Stimulated activated CD4-positive, alpha-beta T cell treated with anti-CD3 and anti-CD28 coated beads, TNF-alpha, amount 100 ng/mL, for 1 hour (primary cell): ENCODE data around the gene PRKG1.
"Not testable (repeated sequence)": the region's sequence is repeated elsewhere in the genome, so short reads cannot be mapped to it uniquely, and the experiment has no call there.

Experiments used
- DNase-seq, 3 donors: peaks; one replicate each; pipeline ENCODE4 v3.0.0-alpha.2; 2020; ENCODE audit warnings: low read depth in 3 of 3, low spot score in 1 of 3

The PRKG1 gene

DNA sequence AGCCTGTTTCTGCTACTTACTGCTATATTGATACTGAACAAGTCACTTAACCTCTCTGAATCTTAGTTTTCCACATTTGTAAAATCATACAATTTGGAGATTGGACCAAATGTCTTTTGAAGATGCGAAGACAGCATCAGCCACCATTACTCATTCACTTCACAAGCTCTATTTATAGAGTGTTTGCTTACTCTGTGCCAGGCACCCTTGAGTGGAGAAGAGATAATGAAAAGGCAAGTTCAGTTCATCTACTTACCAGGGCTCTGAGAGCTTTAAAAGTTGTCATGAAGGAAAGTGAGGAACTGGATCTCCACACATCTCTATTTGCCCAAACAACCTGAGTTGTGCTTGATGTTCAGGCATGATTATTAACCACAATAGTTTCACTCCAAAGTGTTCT is 347.6 kb downstream of the PRKG1 start:
- DNase-seq: no peak

DNA sequence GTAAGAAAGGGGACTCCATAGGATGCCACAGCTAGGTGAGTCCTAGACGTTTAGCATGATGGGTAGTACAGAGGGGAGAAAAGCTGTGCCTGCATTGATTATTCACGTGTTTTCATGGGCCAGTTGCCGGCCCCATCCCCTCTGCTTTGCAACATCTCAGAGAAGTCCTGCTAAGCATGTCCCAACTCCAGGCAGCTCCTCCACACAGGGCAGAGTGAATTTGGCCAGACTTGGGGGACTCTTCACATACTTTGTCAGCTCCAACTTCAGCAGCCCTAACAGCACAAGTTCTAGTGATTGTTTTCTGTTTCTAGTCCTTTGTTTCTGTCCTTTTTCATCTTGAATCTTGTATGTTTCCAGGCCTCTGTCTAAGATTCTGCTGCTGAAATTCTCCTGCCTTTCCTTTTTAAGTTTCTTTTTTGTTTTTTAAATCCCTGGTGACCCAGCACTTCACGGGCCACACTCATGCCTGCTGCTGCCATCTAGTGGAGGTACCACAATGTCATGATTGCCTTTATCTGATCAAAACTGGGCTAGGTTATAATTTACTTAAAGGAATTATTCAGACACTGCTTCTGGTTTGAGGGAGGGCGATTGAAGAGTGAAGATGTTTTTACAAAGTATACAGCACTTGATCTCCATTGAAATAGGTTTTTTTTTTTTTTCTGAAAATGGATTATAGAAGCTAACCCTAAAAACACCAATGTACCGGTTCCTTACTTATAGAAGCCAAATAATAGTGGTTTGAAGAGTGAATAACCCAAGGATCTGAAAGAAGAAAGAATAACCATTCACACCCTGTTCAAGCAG is 348.2 kb downstream of the PRKG1 start:
- DNase-seq: no peak

DNA sequence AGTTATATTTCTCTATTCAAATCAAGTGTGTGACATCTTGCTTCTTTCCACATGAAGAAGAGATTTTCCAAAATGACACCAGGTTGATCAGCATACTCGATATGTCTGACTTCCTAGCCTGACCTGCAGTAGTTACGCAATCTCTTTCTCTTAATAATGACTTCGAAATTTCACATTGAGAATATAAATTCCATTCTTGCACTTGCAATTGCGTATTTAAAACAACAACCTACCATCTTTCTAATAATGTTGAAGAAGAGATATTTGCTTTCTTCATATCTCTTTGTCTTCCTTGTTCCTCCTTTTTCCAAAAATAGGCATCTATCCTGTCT is 348.8 kb downstream of the PRKG1 start:
- DNase-seq: no peak

DNA sequence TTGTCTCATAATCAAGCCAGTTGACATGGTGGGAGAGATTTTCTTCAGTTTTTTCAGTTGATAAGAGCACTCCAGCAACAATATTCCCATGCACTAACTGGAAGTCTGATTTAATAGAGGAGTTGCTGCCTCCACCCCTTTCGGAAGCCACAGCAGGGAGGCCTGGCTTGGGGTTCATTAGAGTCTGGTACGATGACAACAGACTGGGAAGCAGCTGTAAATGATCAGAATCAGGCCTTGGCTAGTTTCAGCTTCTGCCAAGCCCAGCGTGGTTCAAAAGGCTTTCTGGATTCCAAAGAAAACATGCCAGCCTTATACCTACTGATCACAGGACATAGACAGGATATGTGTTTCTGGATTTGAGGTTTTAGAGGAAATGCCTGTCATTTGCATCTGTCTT is 351.1 kb downstream of the PRKG1 start:
- no peak for DNase-seq

DNA sequence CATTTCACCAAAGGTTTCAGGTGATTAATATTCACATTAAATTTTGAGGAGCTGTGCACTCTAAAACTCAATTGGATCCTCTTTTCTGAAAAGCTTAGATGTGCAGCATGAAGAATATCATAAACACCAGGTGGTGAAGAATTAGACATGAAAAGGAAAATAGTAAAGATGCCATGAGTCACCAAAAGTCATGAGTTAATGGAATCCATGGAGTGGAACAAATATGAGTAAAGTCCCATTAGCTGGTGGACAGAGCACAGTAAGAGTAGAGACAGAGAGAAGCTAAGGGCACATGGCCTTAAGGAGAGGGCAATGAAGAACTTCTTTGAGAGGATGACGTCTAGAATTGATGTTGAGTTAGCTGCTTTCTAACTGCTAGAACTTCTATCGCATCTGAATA is 353.5 kb downstream of the PRKG1 start:
- no peak for DNase-seq

DNA sequence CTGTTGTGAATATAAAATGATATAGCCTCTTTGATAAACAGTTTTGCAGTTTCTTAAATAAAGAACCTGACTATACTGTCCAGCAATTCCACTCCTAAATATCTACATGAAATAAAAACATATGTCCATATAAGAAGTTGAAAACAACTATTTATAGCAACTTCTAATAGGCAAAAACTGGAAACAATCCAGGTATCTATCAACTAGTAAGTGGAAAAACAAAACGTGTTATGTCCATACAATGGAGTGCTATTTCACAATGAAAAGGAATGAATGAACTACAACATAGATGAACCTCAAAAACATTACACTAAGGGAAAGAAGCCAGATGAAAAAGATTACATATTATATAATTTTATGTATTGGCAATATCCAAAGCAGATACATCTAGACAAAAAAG is 356.2 kb downstream of the PRKG1 start:
- DNase-seq: no peak

DNA sequence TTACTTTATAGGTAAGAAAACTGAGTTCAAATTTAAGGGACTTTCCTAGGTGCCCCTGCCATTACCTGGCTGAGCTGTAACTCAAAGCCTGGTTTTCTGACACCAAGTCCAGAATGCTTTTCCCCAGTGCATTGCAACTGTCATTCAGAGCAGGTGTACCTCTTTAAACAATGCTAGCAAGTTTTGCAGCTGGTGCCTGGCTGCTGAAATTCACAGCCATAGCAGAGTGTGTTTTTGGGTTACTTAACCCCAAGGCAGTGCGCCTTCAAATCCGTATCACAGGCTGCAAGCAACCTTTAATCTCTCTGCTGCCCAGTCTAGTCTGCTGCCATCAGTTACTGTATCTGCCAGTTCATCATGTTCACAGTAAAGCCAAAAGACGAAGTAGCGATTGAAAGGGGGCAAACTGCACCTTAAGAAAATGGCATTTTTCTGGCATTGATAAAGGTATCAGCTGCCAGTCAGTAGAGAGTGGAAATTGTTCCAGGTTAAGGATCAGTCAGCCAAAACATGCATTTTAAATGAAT is 359.7 kb downstream of the PRKG1 start:
- DNase-seq: no peak

DNA sequence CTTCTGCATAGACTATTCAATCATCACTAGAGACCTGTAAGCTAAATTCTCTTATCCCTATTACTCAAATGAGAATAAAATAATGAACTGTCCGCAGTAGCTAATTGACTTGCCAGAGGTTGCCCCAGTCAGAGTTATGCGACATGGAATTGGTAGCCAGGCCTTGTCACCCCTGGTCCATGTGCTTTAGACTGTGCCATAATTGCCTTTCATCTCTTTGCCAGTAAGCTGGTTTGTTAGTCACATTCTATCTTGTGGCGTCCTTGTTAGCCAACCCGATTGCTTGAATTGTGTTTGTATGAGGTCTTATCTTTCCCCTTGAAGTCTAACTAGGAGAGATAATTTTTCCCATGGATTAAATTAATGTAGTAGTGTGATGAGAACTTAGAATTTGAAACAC is 362.5 kb downstream of the PRKG1 start:
- no peak for DNase-seq

DNA sequence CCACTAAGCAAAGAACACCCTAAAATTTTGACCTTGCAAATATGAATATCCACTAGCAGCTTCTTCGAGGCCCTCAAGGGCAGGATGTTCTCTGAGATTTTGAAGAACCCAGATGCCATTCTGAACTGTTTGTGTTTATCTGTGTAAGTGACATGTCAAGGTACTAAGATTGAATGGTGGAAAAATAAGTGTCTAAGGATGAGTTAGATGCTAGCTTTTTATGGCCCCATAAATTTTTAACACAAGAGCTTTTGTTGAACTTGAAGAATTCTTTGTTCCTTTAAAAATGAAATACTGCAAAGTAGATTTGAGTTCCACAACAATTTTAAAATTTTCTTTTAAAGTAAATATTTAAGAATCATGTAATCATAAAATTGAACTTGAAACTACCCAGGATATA is 365.4 kb downstream of the PRKG1 start:
- no peak for DNase-seq

DNA sequence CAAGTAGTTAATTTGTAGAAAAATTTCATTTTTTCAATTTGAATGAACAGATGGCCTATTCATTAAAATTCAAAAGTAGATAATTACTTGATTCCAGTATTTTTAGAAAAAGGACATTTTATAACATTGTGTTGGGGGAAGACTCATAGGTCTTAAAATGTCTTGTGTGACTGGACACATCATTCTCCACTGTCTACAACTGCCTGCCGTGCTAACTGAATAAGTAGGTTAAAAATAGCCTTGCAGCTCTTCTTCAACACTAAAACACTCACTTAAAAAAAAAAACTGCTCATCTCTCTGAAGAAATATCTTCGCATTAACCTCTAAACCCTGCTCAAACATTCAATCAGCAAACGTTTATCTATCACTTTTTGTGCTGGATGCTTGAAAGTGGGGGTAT is 371.3 kb downstream of the PRKG1 start:
- DNase-seq: no peak

DNA sequence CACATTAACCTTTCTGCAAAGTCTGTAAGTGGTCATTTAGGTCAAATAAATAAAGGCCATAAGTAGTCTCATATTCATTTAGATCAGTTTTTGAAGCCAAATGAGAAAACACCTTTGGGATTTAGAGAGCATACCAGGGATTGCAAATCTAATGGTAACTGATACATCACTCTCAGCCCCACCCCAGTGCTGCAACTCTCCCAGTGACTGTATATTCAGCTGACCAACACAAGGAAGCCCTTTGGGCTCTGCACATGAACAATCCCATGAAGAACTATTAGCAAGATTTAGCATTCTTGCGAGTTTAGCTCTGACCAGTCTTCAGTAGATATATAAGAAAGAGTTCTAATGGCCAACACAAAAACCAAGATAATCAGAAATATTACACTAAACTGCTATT is 372.8 kb downstream of the PRKG1 start:
- no peak for DNase-seq

DNA sequence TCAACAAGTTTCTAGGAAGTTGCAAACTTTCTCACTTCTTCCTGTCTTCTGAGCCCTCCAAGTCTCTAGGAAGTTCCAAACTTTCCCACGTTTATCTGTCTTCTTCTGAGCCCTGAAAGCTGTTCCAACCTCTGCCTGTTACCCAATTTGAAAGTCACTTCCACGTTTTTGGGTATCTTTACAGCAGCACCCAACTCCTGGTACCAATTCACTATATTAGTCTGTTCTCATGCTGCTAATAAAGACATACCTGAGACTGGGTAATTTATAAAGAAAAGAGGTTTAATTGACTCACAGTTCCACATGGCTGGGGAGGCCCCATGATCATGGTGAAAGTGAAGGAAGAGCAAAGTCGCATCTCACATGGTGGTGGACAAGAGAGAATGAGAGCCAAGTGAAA is 381.5 kb downstream of the PRKG1 start:
- DNase-seq: not testable (repeated sequence)

DNA sequence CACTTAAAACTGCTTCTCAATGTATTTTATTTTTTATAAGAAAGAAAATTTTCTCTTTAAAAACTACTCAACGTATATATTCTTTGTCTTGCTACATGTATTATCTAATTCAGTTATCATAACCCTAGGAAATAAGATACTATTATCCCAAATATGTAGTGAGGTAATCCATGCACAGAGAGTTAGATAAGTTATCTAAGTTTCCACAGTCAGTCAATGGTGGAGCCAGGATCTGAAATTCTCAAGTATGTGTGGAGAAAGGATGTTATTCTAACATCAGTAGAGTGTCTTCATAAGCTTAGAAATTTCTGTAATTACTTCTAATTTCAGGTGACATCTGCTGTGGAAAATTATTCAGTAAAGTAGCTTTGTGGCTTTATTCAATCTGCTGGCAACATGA is 385.2 kb downstream of the PRKG1 start:
- no peak for DNase-seq

DNA sequence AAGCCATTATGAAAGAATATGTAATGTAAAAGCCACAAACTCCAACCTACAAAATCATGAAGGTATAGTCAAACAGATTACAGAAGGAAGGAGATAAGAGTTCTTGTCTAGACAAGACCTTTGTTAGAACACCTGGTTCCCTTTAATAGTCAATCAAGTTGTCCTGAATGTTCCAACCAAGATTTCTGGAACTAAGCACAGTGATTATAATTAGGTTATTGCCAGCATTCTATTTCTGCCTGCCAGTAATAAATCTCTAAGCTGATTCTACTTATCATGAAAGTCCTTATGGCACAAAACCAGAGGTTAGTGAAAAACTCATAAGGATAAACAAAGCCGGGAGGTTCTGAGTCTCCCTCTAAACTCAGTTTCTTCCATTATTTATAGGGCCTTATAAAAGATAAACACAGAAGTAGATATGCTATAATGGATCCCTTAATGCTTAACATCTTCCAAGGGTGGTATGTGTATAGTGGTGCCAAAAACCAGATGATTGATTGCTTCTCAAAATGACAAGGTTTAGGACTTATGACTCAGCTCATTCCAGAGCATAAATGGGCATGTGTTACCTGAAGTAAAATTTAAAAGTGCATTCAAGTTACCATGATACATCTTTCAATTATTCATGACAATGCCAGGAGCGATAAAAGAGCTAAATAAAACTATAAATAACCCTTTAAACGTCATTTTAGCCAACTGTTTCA is 387.9 kb downstream of the PRKG1 start:
- no peak for DNase-seq

DNA sequence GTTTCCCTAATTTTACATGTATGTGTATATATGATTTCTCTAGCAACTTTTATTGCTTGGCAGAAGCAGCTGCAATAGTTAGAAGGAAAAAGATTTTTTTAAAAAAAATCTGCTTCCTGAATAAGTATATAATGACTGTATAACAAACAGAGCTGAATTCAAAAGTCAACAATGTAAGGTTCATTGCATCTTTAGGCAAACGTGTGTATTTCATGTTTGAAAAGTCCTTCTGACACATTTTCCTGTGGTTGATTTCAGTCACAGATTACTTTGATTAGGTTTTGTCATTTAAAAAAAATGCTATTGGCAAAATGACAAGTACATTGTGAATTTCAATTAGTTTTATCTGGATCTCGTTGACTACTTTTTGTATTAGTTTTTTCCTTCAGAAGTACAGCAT is 394.1 kb downstream of the PRKG1 start:
- no peak for DNase-seq

DNA sequence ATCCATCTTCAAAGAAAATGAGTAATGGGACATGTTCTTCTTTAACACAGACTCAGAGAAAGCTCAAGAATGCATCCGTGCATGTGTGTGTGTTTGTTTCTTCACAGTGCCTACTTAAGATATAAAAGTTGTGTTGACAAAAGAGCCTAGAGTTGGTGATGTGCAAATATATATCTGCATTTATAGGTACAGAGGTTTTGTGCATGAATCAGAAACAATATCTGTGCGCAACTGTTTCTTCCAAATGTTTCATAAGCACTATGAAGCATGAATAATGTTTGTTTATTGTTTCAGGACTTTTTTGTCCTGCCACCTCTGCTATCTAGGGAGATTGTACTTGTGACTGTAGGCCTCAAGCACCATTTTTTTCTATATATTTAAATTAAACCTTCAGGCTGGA is 395.4 kb downstream of the PRKG1 start:
- DNase-seq: no peak

DNA sequence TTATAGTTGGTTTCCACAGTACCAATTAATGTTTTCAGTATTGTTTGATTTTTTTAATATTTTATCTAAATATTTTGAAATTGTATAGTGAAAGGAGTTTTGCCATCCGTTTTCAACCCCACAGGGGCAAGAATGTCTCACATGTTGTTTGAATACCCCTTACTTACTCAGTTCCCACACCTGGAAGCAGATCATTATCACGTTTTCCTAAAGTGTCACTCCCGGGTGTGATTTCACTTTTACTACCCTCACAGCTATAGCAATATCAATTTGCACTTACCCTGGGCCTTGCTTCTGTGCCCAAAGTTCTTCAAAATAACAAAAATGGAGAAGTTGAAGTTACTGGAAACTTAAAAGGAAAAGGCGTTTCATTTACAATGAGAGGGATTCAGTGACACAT is 397.0 kb downstream of the PRKG1 start:
- DNase-seq: no peak

DNA sequence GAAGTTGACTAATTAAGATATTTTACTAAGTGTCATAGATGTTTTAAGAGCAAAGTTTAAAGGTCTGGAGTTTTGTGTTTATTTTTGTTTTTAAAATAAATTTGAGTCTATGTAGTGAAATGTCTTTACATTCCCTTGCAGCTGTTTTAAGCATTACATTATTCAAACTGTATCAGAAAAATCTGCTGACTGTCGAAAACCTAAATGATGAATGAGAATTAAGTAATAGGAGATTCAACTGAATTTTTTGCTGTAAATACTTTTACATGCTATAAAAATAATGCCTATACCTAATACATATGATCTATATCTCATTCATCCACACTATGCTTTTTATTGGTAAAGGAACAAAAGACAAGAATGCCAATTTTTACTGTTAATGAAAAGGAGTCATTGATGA is 397.9 kb downstream of the PRKG1 start:
- DNase-seq: no peak

DNA sequence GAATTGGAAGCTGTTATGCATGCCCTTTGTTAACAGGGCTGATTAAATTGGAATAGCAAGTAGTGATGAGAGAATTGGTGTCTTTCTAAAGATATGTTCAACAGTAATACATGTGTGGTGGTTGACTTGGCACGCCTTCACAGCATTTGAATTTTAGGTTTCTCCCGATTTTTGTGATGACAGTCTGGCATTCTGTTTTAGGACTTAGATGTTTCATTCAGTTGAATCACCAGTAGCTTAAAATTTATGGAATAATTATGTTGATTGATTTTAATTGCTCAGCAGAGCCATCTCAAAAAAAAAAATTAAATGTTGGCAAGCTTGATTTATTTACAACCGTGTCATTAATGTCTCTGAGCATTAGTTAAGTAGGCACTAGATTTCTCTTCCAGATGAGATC is 405.4 kb downstream of the PRKG1 start:
- no peak for DNase-seq

DNA sequence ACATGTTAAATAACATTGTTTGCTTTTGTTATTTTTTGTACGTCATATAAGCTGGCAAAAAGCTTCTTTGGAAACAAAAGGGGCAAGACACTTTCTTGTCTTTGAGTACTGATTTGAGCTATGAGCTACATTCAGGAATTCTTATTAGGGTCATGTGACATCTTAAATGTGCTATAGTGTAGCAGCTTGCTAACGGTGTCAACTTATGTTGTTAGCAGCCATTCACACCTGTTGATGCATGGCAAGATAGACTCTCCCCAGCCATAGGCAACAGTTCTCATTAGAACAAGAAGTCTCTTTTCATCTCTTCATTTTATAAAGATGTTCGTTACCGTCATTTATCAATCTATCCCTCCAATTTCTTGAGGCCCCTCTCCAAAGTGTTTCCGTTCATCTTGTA is 411.4 kb downstream of the PRKG1 start:
- no peak for DNase-seq

DNA sequence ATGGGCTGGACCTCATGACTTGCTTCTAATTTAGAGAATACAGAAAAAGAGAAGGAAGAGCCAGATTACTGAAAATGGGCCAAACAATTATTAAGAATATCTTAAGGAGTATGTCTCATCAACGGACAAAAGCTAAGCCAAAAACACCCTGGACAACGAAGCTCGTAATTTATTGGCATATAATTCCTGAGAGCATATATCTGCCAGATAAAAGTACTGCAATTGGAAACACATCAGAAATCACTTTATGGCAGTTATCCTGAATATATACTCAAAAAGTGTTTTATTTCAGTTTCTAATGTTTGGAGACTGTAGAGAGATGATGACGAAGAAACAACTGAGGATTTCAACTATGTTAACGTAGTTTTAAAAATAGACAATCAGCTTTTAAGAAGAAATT is 413.3 kb downstream of the PRKG1 start:
- DNase-seq: no peak

DNA sequence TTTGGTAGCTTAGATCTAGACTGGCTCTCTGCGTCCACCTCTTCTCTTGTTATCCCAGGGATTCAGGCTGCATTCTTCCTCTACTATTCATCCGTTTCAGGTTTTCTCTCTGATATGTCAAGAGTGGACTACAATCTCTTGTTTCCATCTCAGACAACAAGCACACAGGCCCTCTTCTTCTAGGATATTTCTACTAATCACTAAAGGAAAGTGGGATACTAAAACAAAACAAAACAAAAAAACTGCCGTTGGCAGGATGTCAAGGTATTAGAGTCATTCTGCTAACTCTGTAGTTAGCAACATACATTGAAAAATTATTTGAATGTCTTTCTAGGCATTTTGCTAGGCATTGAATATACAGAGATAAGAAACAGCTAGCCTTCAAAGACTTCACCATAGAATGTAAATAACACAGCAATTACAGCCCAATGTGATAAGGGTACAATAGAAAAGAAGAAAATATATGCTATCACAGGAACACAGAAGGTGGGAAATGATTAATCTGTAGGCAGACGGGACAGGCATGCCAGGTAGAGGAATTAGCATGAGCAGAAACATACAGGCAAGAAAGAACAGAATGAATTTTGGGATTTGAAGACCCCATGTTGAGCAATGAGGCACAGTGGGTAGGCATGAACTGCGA is 414.6 kb downstream of the PRKG1 start:
- DNase-seq: no peak
